GM19455 (cell line): ENCODE results near the gene PCCA.
"Not testable (repeated sequence)": the region's sequence is repeated elsewhere in the genome, so short reads cannot be mapped to it uniquely, and the experiment has no call there.

Experiments
- ATAC-seq: cut with Tn5 transposase; IDR thresholded peaks from one replicate; pipeline ENCODE4 v1.9.1; 2021; ENCODE audit not compliant: unreplicated experiment

Gene PCCA

GRCh38 chr13:100356426-100356825, 267.5 kb downstream of the PCCA start:
- no peak for ATAC-seq

- no peak for ATAC-seq
These were observed 268.0 kb downstream of the PCCA start for GRCh38 chr13:100356889-100357288.

DNA sequence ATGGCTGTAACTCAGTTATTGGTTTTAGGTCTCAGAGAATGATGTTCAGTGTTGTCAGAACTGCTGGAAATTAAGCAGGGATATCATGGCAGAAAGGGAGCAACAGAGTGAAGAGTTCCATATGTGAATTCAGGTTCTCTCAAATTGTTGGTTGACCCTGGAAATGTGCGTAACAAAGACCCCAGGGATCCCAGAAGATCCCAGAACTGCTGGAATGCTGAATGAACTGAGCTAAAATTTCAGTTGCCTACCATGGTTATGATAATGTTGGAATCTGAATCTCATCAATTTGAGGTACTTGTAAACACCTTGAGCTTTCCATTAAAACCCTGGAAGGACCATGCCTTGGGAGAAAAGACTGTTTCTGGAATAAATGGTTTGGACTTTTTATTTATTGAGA, 268.9 kb downstream of the PCCA start:
- ATAC-seq: no peak

DNA sequence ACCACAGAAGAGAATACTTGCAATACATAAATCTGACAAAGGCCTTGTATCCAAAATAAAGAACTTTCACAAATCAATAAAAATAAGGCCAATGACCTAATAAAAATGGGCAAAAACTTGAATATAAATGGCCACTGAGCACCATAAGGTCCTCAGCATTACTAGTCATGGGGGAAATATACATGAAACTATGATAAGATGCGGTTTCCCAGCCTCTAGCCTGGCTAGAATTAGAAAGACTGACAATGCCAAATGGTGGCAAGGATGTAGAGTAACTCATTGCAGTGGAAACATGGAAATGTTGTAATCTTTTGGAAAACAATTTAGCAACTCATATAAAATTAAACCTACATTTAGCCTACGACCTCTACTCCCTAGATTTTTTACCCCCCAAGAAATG, 272.6 kb downstream of the PCCA start:
- ATAC-seq: no peak

GRCh38 chr13:100362371-100362770, 273.5 kb downstream of the PCCA start:
- ATAC-seq: no peak

DNA sequence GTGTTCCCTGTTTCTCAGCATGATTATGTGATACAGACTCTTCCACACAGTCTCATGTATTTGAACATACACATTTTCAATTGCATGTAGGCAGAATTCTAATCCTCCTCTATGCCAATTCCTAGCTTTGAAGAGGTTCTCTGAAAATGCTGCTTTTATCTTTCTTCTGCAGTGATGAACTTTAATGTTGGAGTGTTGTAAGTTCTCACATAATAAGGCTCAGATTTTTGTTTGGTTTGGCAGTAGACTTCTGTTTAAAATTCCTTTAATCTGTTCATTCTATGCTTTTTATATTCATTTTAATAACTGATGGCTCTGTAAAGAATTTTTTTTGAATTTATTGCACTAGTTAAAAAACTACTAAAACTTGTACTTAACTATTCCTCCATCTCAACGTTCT, 273.9 kb downstream of the PCCA start:
- ATAC-seq: no peak

- ATAC-seq: no peak
These were observed 274.4 kb downstream of the PCCA start for GRCh38 chr13:100363285-100363711.

- no peak for ATAC-seq
These were observed 275.0 kb downstream of the PCCA start for GRCh38 chr13:100363874-100364273.

DNA sequence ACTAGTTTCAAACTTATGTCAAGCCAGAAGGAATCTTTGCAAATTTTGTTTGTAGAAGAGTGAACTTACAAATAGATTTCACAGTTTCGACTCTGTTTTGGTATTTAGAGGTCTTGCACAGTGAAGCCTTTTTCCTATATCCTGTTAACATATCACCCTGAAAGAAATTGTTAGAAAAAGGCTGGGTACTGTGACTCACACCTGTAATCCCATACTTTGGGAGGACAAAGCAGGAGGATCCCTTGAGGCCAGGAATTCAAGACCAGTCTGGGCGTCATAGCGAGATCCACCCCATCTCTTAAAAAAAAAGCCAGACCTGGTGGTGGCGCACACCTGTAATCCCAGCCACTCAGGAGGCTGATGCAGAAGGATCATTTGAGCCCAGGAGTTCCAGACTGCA, 275.7 kb downstream of the PCCA start:
- no peak for ATAC-seq

- no peak for ATAC-seq
These were observed 276.8 kb downstream of the PCCA start for GRCh38 chr13:100365680-100366079.

DNA sequence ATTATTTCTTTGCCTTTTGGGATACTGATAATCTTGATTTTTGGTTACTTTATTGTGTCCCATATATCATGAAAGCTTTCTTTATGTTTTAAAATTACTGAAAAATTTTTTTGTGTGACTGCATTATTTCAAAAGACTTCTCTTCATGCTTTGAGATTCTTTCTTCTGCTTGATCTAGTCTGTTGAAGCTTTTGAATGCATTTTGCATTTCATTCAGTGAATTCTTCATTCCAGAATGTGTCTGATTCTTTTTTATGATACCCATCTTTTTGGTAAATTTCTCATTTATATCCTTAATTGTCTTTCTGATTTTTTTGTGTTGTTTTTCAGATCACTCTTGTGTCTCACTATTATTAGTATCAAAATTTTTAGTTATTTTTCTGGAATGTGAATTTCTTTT, 289.6 kb downstream of the PCCA start:
- no peak for ATAC-seq

DNA sequence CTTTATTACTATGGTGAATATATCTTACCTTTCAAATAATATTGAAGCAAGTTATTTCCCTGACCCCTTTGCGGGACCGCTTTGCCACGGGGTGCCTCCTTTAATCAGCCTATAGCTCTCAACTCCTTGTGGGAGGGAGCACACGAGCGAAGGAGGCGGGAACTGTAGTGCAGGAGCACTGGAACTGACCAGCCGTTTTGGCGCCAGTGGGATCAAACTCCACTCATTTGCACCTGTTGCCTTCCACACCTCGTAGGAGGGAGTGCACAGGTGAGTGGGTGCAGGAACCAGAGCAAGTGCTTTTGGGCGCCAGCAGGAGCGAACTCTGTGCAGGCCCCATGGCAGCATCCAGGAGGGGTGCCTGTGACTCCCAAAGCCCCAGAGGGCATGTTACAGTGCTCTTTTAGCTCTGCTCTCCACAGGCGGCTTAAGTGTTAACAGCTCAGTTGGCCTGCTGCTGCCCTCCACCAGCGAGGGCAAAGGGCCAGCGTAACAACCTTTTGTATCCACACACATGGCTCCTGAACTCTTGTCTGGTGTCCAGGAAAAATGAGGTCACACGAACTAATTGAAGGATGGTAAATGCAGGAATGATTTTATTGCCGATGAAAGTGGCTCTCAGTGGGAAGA, 292.8 kb downstream of the PCCA start:
- no peak for ATAC-seq

GRCh38 chr13:100382785-100383184, 293.9 kb downstream of the PCCA start:
- no peak for ATAC-seq

GRCh38 chr13:100387416-100387815, 298.5 kb downstream of the PCCA start:
- no peak for ATAC-seq

GRCh38 chr13:100388150-100388549, 299.3 kb downstream of the PCCA start:
- not testable (repeated sequence) for ATAC-seq

GRCh38 chr13:100388923-100389322, 300.0 kb downstream of the PCCA start:
- no peak for ATAC-seq

DNA sequence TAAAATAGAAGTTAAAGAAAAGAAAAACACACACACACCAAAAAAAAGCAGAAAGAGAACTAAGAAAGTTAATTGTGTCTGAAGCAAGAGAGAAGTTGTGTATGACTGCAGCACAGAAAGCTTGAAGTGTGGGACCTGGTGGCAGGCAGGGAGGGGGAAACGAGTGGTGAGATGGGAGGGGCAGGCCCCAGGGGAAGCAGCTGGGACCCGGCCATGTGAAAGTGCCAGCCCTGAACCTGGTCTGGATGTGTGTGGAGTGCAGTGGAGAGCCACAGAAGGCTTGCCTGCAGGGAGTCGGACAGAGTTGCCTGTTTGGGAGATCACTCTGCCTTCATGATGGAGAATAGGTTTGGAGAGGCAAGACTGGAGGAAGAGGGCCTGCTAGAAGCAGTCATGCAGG, 300.7 kb downstream of the PCCA start:
- ATAC-seq: no peak

DNA sequence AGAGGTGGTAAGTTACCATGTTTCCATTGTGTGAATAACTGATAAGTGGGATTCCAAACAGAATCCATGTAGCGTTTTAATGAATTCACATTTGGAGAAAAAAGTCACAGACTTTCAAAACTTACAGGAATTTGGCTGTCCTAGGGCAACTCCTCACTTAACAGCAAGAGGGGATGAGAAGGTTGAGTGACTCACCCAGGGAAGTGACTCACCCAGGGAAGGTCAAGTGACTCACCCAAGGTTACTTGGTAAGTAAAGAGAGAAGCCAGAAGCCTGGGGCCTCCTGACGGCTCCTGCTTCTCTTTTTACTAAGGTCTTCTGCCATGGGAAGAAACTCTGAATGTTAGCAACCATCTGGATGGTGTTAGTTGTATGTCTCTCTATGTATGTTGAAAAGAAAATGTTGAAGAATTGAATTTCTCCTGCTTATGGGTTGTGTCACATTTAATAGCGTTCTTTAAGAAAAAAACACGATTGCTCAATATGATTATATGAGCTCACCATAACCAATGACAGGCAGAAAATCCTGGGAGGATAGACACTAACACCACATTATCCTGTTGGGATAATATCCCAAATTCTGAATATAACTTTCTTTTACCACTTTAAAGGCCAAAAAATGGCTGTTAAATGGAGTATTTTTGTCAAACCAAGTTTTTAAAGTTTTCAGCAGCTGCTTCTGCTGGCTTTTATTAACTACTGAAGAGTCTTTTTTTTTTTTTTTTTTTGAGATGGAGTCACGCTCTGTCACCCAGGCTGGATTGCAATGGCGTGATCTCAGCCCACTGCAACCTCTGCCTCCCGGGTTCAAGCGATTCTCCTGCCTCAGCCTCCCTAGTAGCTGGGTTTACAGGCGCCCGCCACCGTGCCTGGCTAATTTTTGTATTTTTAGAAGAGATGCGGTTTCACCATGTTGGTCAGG, 304.1 kb downstream of the PCCA start:
- ATAC-seq: no peak

GRCh38 chr13:100394005-100394695, 305.3 kb downstream of the PCCA start:
- ATAC-seq: peak; percentile 96

DNA sequence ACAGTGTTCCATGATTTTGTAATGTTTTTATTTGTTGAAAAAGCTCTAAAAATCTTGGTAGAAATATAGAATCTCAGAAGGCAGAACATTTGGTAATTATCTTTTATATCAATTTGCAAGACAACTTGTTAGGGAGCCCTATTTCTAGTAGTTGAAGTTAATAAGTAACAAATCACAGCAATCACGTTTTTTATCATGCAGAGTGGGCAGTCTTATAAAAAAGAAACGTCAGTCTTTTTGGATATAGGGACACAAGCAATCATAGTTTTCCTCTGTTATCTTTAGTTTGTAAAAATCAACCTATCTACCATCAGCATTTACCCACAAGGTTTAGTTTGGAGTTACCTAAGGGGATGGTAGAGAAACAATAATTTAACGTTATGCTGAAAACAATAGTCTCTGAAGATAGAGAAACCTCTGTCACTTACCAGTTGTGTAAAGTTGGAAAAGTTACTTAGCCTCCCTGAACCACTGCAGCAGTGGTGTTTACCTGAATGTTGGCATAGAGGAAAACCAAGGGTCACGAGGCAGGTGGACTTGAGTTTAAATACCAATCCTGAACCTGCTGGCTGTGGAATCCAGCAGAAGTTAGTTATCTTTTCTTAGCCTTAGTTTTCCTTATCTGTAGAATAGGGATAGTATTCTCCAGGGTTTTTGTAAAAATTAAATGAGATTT, 306.9 kb downstream of the PCCA start:
- no peak for ATAC-seq

DNA sequence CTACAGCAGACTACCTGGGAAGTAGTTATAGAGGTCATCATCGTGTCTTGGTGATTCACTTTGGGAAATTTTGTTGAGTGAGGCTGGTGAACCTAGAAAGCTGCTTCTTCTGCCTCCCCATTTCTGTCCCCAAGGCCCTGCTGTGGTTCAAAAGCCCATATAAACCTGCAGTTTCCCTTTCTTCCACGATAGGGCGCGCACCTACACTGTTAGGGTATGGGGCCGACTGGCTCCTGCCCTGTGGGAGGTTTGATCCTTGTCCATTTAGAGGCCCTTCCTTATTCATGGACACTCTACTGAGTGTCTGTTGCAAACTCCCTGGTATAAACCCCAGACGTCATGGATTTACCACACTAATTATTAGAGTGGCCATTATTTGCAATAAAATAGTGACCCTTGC, 307.9 kb downstream of the PCCA start:
- ATAC-seq: no peak
